Stimulated activated CD4-positive, alpha-beta T cell treated with anti-CD3 and anti-CD28 coated beads, TNF-alpha, amount 100 ng/mL, for 4 hours (primary cell): ENCODE data around the gene CNNM2.
"Not testable (repeated sequence)": the region's sequence is repeated elsewhere in the genome, so short reads cannot be mapped to it uniquely, and the experiment has no call there.

Experiments
- DNase-seq, 3 experiments: peaks; one replicate each; pipeline ENCODE4 v3.0.0-alpha.2; 2020; ENCODE audit warnings: low read depth in 3 of 3

Gene CNNM2

GRCh38 chr10:102926842-102927241 is 8.7 kb downstream of the CNNM2 start:
- no peak for DNase-seq

GRCh38 chr10:102927311-102928010 is 9.4 kb downstream of the CNNM2 start:
- no peak for DNase-seq

- DNase-seq = not testable (repeated sequence)
These were observed 10.3 kb downstream of the CNNM2 start for GRCh38 chr10:102928442-102928841.

- no peak for DNase-seq
These were observed 12.6 kb downstream of the CNNM2 start for GRCh38 chr10:102930720-102931119.

GRCh38 chr10:102931643-102932042 is 13.5 kb downstream of the CNNM2 start:
- no peak for DNase-seq

- DNase-seq = no peak
These were observed 17.4 kb downstream of the CNNM2 start for GRCh38 chr10:102935505-102935904.

GRCh38 chr10:102935939-102936605 is 18.0 kb downstream of the CNNM2 start:
- DNase-seq = no peak

GRCh38 chr10:102941401-102941800 is 23.3 kb downstream of the CNNM2 start:
- no peak for DNase-seq

- no peak for DNase-seq
These were observed 27.4 kb downstream of the CNNM2 start for GRCh38 chr10:102945449-102945848.

- DNase-seq = no peak
These were observed 27.9 kb downstream of the CNNM2 start for GRCh38 chr10:102945962-102946361.

- DNase-seq = no peak
These were observed 28.9 kb downstream of the CNNM2 start for GRCh38 chr10:102946992-102947391.

- DNase-seq = no peak
These were observed 30.1 kb downstream of the CNNM2 start for GRCh38 chr10:102948176-102948575.

- DNase-seq = no peak
These were observed 30.7 kb downstream of the CNNM2 start for GRCh38 chr10:102948786-102949185.

- DNase-seq = no peak
These were observed 31.8 kb downstream of the CNNM2 start for GRCh38 chr10:102949916-102950315.

- DNase-seq = no peak
These were observed 33.2 kb downstream of the CNNM2 start for GRCh38 chr10:102951316-102951715.

- DNase-seq = no peak
These were observed 41.3 kb downstream of the CNNM2 start for GRCh38 chr10:102959360-102959759.

GRCh38 chr10:102960157-102960556 is 42.1 kb downstream of the CNNM2 start:
- DNase-seq = no peak

- DNase-seq = no peak
These were observed 44.2 kb downstream of the CNNM2 start for GRCh38 chr10:102962267-102962666.

- no peak for DNase-seq
These were observed 45.1 kb downstream of the CNNM2 start for GRCh38 chr10:102962951-102963755.

- DNase-seq = no peak
These were observed 45.6 kb downstream of the CNNM2 start for GRCh38 chr10:102963756-102964025.

GRCh38 chr10:102964064-102964463 is 46.0 kb downstream of the CNNM2 start:
- DNase-seq = not testable (repeated sequence)

GRCh38 chr10:102964713-102965112 is 46.6 kb downstream of the CNNM2 start:
- no peak for DNase-seq

- no peak for DNase-seq
These were observed 47.3 kb downstream of the CNNM2 start for GRCh38 chr10:102965311-102965851.
